Neural cell (in vitro differentiated cells): ENCODE data around the gene MACROH2A1. TPM values are rescaled to one million over a fixed set of nuclear protein-coding genes. Genes with fewer than 3 reads are reported as not detected.

ENCODE experiments used
- H2AFZ ChIP-seq: fragments of 200-600, 300-800 bp; sonication (generic), shearing (Covaris generic); 2 replicates; pipeline ENCODE4 v1.6.0; 2014; ENCODE audit warnings: low read depth, mild to moderate bottlenecking, antibody characterized with exemption, low read length, moderate library complexity
- H3F3A ChIP-seq: fragments of 200-600 bp; shearing (Covaris generic); 2 replicates; pipeline ENCODE4 v1.6.1; 2016; ENCODE audit warnings: mild to moderate bottlenecking, moderate library complexity, mixed read lengths, antibody characterized with exemption, low read length; ENCODE audit not compliant: insufficient read depth, poor library complexity, severe bottlenecking
- H3K27ac ChIP-seq: fragments of 200-600, 300-800 bp; sonication (generic), shearing (Covaris generic); 2 replicates; pipeline ENCODE4 v1.5.1; 2014; ENCODE audit warnings: mild to moderate bottlenecking, low read length, moderate library complexity
- H3K27me3 ChIP-seq: fragments of 300-800, 200-600 bp; sonication (generic), shearing (Covaris generic); 2 replicates; pipeline ENCODE4 v1.6.0; 2014; ENCODE audit warnings: mild to moderate bottlenecking, low read depth, low read length, moderate library complexity; ENCODE audit not compliant: insufficient read depth
- H3K36me3 ChIP-seq: fragments of 300-800, 200-600 bp; sonication (generic), shearing (Covaris generic); 2 replicates; pipeline ENCODE4 v1.5.1; 2014; ENCODE audit warnings: mild to moderate bottlenecking, antibody characterized with exemption, low read length, moderate library complexity; ENCODE audit not compliant: insufficient read depth
- H3K4me2 ChIP-seq: fragments of 300-800, 200-600 bp; sonication (generic), shearing (Covaris generic); 2 replicates; pipeline ENCODE4 v1.6.0; 2014; ENCODE audit warnings: mild to moderate bottlenecking, low read length
- H3K4me3 ChIP-seq: fragments of 300-800, 200-600 bp; sonication (generic), shearing (Covaris generic); 2 replicates; pipeline ENCODE4 v1.5.1; 2014; ENCODE audit warnings: mild to moderate bottlenecking, low read length, moderate library complexity
- H3K79me2 ChIP-seq: fragments of 200-600 bp; shearing (Covaris generic); replicated peaks from 2 replicates; pipeline ENCODE4 v1.6.0; 2014; ENCODE audit warnings: mild to moderate bottlenecking, low read length, moderate library complexity; ENCODE audit not compliant: insufficient read depth
- H3K9ac ChIP-seq: fragments of 300-800, 200-600 bp; sonication (generic), shearing (Covaris generic); 2 replicates; pipeline ENCODE4 v1.6.1; 2016; ENCODE audit warnings: mild to moderate bottlenecking, low read length, mixed read lengths
- H3K9me2 ChIP-seq: fragments of 200-600 bp; shearing (Covaris generic); 2 replicates; pipeline ENCODE4 v1.6.1; 2016; ENCODE audit warnings: mild to moderate bottlenecking, low read length, mixed read lengths; ENCODE audit not compliant: insufficient read depth
- H3K9me3 ChIP-seq: fragments of 200-600, 300-800 bp; sonication (generic), shearing (Covaris generic); 2 replicates; pipeline ENCODE4 v1.6.1; 2016; ENCODE audit warnings: mild to moderate bottlenecking, mixed run types, low read length, moderate library complexity, mixed read lengths
- H4K20me1 ChIP-seq: fragments of 200-600 bp; shearing (Covaris generic); 2 replicates; pipeline ENCODE4 v1.6.1; 2016; ENCODE audit warnings: mild to moderate bottlenecking, mixed run types; ENCODE audit not compliant: insufficient read depth
- CTCF ChIP-seq: fragments of 450-650 bp; IDR thresholded peaks from 2 replicates; pipeline ENCODE4 v1.5.1; 2014; ENCODE audit warnings: antibody characterized with exemption, mild to moderate bottlenecking, moderate library complexity; ENCODE audit not compliant: poor library complexity, severe bottlenecking
- EP300 ChIP-seq: fragments of 450-650 bp; conservative IDR thresholded peaks from 2 replicates; pipeline ENCODE4 v1.6.1; 2014; ENCODE audit warnings: antibody characterized with exemption, mild to moderate bottlenecking, moderate library complexity; ENCODE audit not compliant: poor library complexity, severe bottlenecking
- EZH2 ChIP-seq: fragments of 200-600, 300-800 bp; shearing (Covaris generic), sonication (generic); IDR thresholded peaks from 2 replicates; pipeline ENCODE4 v1.6.1; 2014; ENCODE audit warnings: antibody characterized with exemption, low read length, borderline replicate concordance, mild to moderate bottlenecking; ENCODE audit not compliant: insufficient read depth, poor library complexity, severe bottlenecking
- MXI1 ChIP-seq: fragments of 450-650 bp; conservative IDR thresholded peaks from 2 replicates; pipeline ENCODE4 v1.6.1; 2014; ENCODE audit warnings: antibody characterized with exemption, mild to moderate bottlenecking; ENCODE audit not compliant: poor library complexity, severe bottlenecking
- POLR2AphosphoS5 ChIP-seq: IDR thresholded peaks from 2 replicates; pipeline ENCODE4 v1.6.1; 2012
- RAD21 ChIP-seq: fragments of 450-650 bp; conservative IDR thresholded peaks from 2 replicates; pipeline ENCODE4 v1.6.1; 2014; ENCODE audit warnings: antibody characterized with exemption, mild to moderate bottlenecking, moderate library complexity
- REST ChIP-seq: IDR thresholded peaks from 2 replicates; pipeline ENCODE4 v1.6.1; 2012; ENCODE audit warnings: borderline replicate concordance
- SMC3 ChIP-seq: fragments of 450-650 bp; conservative IDR thresholded peaks from 2 replicates; pipeline ENCODE4 v1.6.1; 2014; ENCODE audit warnings: antibody characterized with exemption, mild to moderate bottlenecking, moderate library complexity; ENCODE audit not compliant: poor library complexity
- TAF1 ChIP-seq: IDR thresholded peaks from 2 replicates; pipeline ENCODE4 v1.6.1; 2012; ENCODE audit warnings: low read depth
- polyA plus RNA-seq: library from polyadenylated mRNA; depleted of rRNA; stranded (reverse); fragments of >200 nt; gene quantifications from 2 replicates; pipeline ENCODE4 v1.2.3, GENCODE V29; 2014

MACROH2A1 gene
- polyA plus RNA-seq, 1 donor from 2014 or later: 351 TPM

- Histone ChIP-seq H3K9me3 (no peaks in the 10 kb centered on the region), H3K79me2 (peaks cover 86% of the 10 kb centered on the region), H3F3A (no peaks in the 10 kb centered on the region), H3K27ac (no peak overlapping the region), H3K27me3 (no peaks in the 10 kb centered on the region), H3K4me2 (no peak overlapping the region), H3K4me3 (no peak overlapping the region), H3K9me2 (no peaks in the 10 kb centered on the region), H3K36me3 (no peaks in the 10 kb centered on the region), H2AFZ (no peak overlapping the region), H4K20me1 (no peaks in the 10 kb centered on the region), H3K9ac (no peak overlapping the region)
- TF ChIP-seq RAD21: no peak
- no peak for TF ChIP-seq SMC3
- TF ChIP-seq CTCF: no peak
- TF ChIP-seq MXI1: no peak
- no peak for TF ChIP-seq TAF1
- no peak for TF ChIP-seq REST
- no peak for TF ChIP-seq POLR2AphosphoS5
- TF ChIP-seq EZH2: no peak
- no peak for TF ChIP-seq EP300
Measured at GRCh38 chr5:135392256-135392655, 6.8 kb downstream of the MACROH2A1 start.

GRCh38 chr5:135391869-135392255 is 7.2 kb downstream of the MACROH2A1 start:
- H3K27me3 ChIP-seq: no peaks in the 10 kb centered on the region
- TF ChIP-seq RAD21: no peak
- no peaks in the 10 kb centered on the region for H3K9me2 ChIP-seq
- H3K9me3 ChIP-seq: no peaks in the 10 kb centered on the region
- H3K36me3 ChIP-seq: no peaks in the 10 kb centered on the region
- no peak overlapping the region for H3K4me3 ChIP-seq
- no peak overlapping the region for H2AFZ ChIP-seq
- peaks cover 82% of the 10 kb centered on the region for H3K79me2 ChIP-seq
- no peak overlapping the region for H3K27ac ChIP-seq
- no peaks in the 10 kb centered on the region for H3F3A ChIP-seq
- no peak overlapping the region for H3K4me2 ChIP-seq
- no peak overlapping the region for H3K9ac ChIP-seq
- no peaks in the 10 kb centered on the region for H4K20me1 ChIP-seq
